Measurements from ENCODE around the gene CELA2A. TPM values are rescaled to one million over a fixed set of nuclear protein-coding genes. Genes with fewer than 3 reads are reported as not detected.

The CELA2A gene
- total and polyA plus RNA-seq, 7 experiments from 2014 or later = not detected

- H3K27me3 Mint-ChIP-seq = peaks cover 0 to 26% (median 0%) of the 10 kb centered on the region in 5 donors
- peak overlapping the region; percentile 94 for H3K27ac ChIP-seq (ENCODE audit: low read depth, low read length)
- H3K9me3 ChIP-seq (ENCODE audit: control insufficient read depth in 2 of 3, low read length in 3 of 3) = no peaks in the 10 kb centered on the region
- no peak for DNase-seq
- CTCF ChIA-PET = interaction anchor here (1.3 kb wide), 1 partner anchor 87 kb away, joined by 3 read pairs; no protein-coding TSS in a partner anchor
- H3K27me3 ChIP-seq (ENCODE audit: control insufficient read depth in 2 of 2, insufficient read depth in 2 of 2, low read length in 2 of 2) = no peaks in the 10 kb centered on the region
- peak overlapping the region; percentile 77 for H3K4me3 ChIP-seq (ENCODE audit: low read length)
- ATAC-seq = no peak
- peaks cover 0 to 10% (median 0%) of the 10 kb centered on the region in 3 experiments for H3K36me3 ChIP-seq (ENCODE audit: control insufficient read depth in 2 of 3, insufficient read depth in 3 of 3, low read length in 3 of 3)
- peaks cover 23 to 70% of the 10 kb centered on the region in 2 donors for H3K4me1 ChIP-seq (ENCODE audit: control insufficient read depth in 2 of 2, insufficient read depth in 2 of 2, low read length in 2 of 2)
- H3K4me1 Mint-ChIP-seq = peaks cover 6 to 61% (median 41%) of the 10 kb centered on the region in 7 donors
- no peaks in the 10 kb centered on the region for H3K9me3 Mint-ChIP-seq
- H3K4me3 Mint-ChIP-seq = peak overlapping the region; percentile 87 to 99 (median 92)
- POLR2A ChIA-PET = interaction anchor here (0.9 kb wide), 1 partner anchor 10 kb away, joined by 3 read pairs; no protein-coding TSS in a partner anchor
- intact Hi-C loops (cut with micrococcal nuclease) = loop anchor here in 1 of 2 donors (1.0 kb wide), 1 partner anchor 113 kb away; the partner anchor contains the start of gene CASP9
- peak overlapping the region; percentile 55 to 97 (median 92) for H3K27ac Mint-ChIP-seq
- H3K36me3 Mint-ChIP-seq = peaks cover 0 to 24% (median 0%) of the 10 kb centered on the region in 5 donors
These were observed 45.7 kb upstream of the CELA2A start for GRCh38 chr1:15410884-15411245.

GRCh38 chr1:15411593-15412137 is 44.9 kb upstream of the CELA2A start:
- H3K4me1 Mint-ChIP-seq = peaks cover 13 to 68% (median 49%) of the 10 kb centered on the region in 7 donors
- peaks cover 0 to 26% (median 0%) of the 10 kb centered on the region in 5 donors for H3K36me3 Mint-ChIP-seq
- no peaks in the 10 kb centered on the region for H3K27me3 ChIP-seq (ENCODE audit: control insufficient read depth in 2 of 2, insufficient read depth in 2 of 2, low read length in 2 of 2)
- DNase-seq (peak in 4 of 9 donors; percentile 17 to 42 (median 20)), ATAC-seq (peak; percentile 38)
- peak overlapping the region; percentile 94 for H3K27ac ChIP-seq (ENCODE audit: low read depth, low read length)
- peaks cover 0 to 22% (median 0%) of the 10 kb centered on the region in 5 donors for H3K27me3 Mint-ChIP-seq
- H3K4me3 Mint-ChIP-seq = peak overlapping the region; percentile 72 to 99 (median 92)
- intact Hi-C loops (cut with micrococcal nuclease) = no loop called here
- no peaks in the 10 kb centered on the region for H3K9me3 ChIP-seq (ENCODE audit: control insufficient read depth in 2 of 3, low read length in 3 of 3)
- POLR2A ChIA-PET = interaction anchor here (0.6 to 0.7 kb wide), 2 partner anchors 160 to 422 kb away, joined by 3 read pairs; no protein-coding TSS in a partner anchor
- no peaks in the 10 kb centered on the region for H3K9me3 Mint-ChIP-seq
- peak overlapping the region; percentile 21 to 95 (median 78) for H3K27ac Mint-ChIP-seq
- CTCF ChIA-PET = interaction anchor here (1.3 kb wide), 1 partner anchor 88 kb away, joined by 3 read pairs; no protein-coding TSS in a partner anchor
- peak overlapping the region; percentile 77 for H3K4me3 ChIP-seq (ENCODE audit: low read length)
- H3K36me3 ChIP-seq (ENCODE audit: control insufficient read depth in 2 of 3, insufficient read depth in 3 of 3, low read length in 3 of 3) = peaks cover 0 to 10% (median 0%) of the 10 kb centered on the region in 3 experiments
- H3K4me1 ChIP-seq (ENCODE audit: control insufficient read depth in 2 of 2, insufficient read depth in 2 of 2, low read length in 2 of 2) = peaks cover 31 to 74% of the 10 kb centered on the region in 2 donors

- ChIA-PET CTCF (interaction anchor here (0.5 kb wide), 1 partner anchor 1882 kb away, joined by 3 read pairs; no protein-coding TSS in a partner anchor), POLR2A (interaction anchor here (0.7 to 0.9 kb wide), 2 partner anchors 14 to 421 kb away, joined by 3 to 4 read pairs; no protein-coding TSS in a partner anchor)
- H3K27ac ChIP-seq (ENCODE audit: low read depth, low read length) = no peak overlapping the region
- peak overlapping the region; percentile 77 for H3K4me3 ChIP-seq (ENCODE audit: low read length)
- H3K9me3 ChIP-seq (ENCODE audit: control insufficient read depth in 2 of 3, low read length in 3 of 3) = no peaks in the 10 kb centered on the region
- H3K4me1 ChIP-seq (ENCODE audit: control insufficient read depth in 2 of 2, insufficient read depth in 2 of 2, low read length in 2 of 2) = peaks cover 37 to 75% of the 10 kb centered on the region in 2 donors
- peak; percentile 31 for ATAC-seq
- Mint-ChIP-seq H3K9me3 (no peaks in the 10 kb centered on the region), H3K27me3 (peaks cover 0 to 16% (median 0%) of the 10 kb centered on the region in 5 donors), H3K4me1 (peaks cover 18 to 68% (median 55%) of the 10 kb centered on the region in 7 donors), H3K4me3 (peak overlapping the region; percentile 72 to 99 (median 92)), H3K36me3 (peaks cover 0 to 26% (median 0%) of the 10 kb centered on the region in 5 donors), H3K27ac (peak overlapping the region in 7 of 9 donors; percentile 38 to 95 (median 73))
- intact Hi-C loops (cut with micrococcal nuclease) = no loop called here
- H3K27me3 ChIP-seq (ENCODE audit: control insufficient read depth in 2 of 2, insufficient read depth in 2 of 2, low read length in 2 of 2) = no peaks in the 10 kb centered on the region
- peaks cover 0 to 10% (median 0%) of the 10 kb centered on the region in 3 experiments for H3K36me3 ChIP-seq (ENCODE audit: control insufficient read depth in 2 of 3, insufficient read depth in 3 of 3, low read length in 3 of 3)
- DNase-seq = no peak
These were observed 44.2 kb upstream of the CELA2A start for GRCh38 chr1:15412175-15412800.

- CTCF ChIA-PET = no interaction called here
- POLR2A ChIA-PET = interaction anchor here (0.9 kb wide), 1 partner anchor 13 kb away, joined by 4 read pairs; no protein-coding TSS in a partner anchor
- intact Hi-C loops (cut with micrococcal nuclease) = no loop called here
These were observed 43.7 kb upstream of the CELA2A start for GRCh38 chr1:15412843-15413242.

GRCh38 chr1:15413563-15414444 is 42.7 kb upstream of the CELA2A start:
- H3K9me3 Mint-ChIP-seq = no peaks in the 10 kb centered on the region
- CTCF ChIA-PET = no interaction called here
- DNase-seq = no peak
- H3K36me3 ChIP-seq (ENCODE audit: control insufficient read depth in 2 of 3, insufficient read depth in 3 of 3, low read length in 3 of 3) = peaks cover 0 to 10% (median 0%) of the 10 kb centered on the region in 3 experiments
- ATAC-seq = no peak
- H3K4me3 ChIP-seq (ENCODE audit: low read length) = no peak overlapping the region
- POLR2A ChIA-PET = no interaction called here
- H3K27ac Mint-ChIP-seq = peak overlapping the region in 5 of 9 donors; percentile 23 to 88 (median 46)
- H3K4me1 ChIP-seq (ENCODE audit: control insufficient read depth in 2 of 2, insufficient read depth in 2 of 2, low read length in 2 of 2) = peaks cover 40 to 66% of the 10 kb centered on the region in 2 donors
- H3K4me3 Mint-ChIP-seq = peak overlapping the region in 4 of 10 donors; percentile 11 to 56 (median 50)
- intact Hi-C loops (cut with micrococcal nuclease) = no loop called here
- no peaks in the 10 kb centered on the region for H3K9me3 ChIP-seq (ENCODE audit: control insufficient read depth in 2 of 3, low read length in 3 of 3)
- no peaks in the 10 kb centered on the region for H3K27me3 ChIP-seq (ENCODE audit: control insufficient read depth in 2 of 2, insufficient read depth in 2 of 2, low read length in 2 of 2)
- H3K4me1 Mint-ChIP-seq = peaks cover 22 to 74% (median 64%) of the 10 kb centered on the region in 7 donors
- H3K27ac ChIP-seq (ENCODE audit: low read depth, low read length) = no peak overlapping the region
- H3K36me3 Mint-ChIP-seq = peaks cover 0 to 33% (median 0%) of the 10 kb centered on the region in 5 donors
- H3K27me3 Mint-ChIP-seq = peaks cover 0 to 5% (median 0%) of the 10 kb centered on the region in 5 donors

More at GRCh38 chr1:15412843-15413242, 43.7 kb upstream of the CELA2A start:
- Mint-ChIP-seq H3K27me3 (peaks cover 0 to 11% (median 0%) of the 10 kb centered on the region in 5 donors), H3K27ac (peak overlapping the region in 5 of 9 donors; percentile 41 to 95 (median 73)), H3K4me3 (peak overlapping the region in 7 of 10 donors; percentile 87 to 99 (median 92)), H3K4me1 (peaks cover 22 to 72% (median 60%) of the 10 kb centered on the region in 7 donors), H3K9me3 (no peaks in the 10 kb centered on the region), H3K36me3 (peaks cover 0 to 28% (median 0%) of the 10 kb centered on the region in 5 donors)
- no peak for ATAC-seq
- H3K9me3 ChIP-seq (ENCODE audit: control insufficient read depth in 2 of 3, low read length in 3 of 3) = no peaks in the 10 kb centered on the region
- peaks cover 40 to 75% of the 10 kb centered on the region in 2 donors for H3K4me1 ChIP-seq (ENCODE audit: control insufficient read depth in 2 of 2, insufficient read depth in 2 of 2, low read length in 2 of 2)
- no peak for DNase-seq
- no peak overlapping the region for H3K27ac ChIP-seq (ENCODE audit: low read depth, low read length)
- H3K4me3 ChIP-seq (ENCODE audit: low read length) = no peak overlapping the region
- peaks cover 0 to 10% (median 0%) of the 10 kb centered on the region in 3 experiments for H3K36me3 ChIP-seq (ENCODE audit: control insufficient read depth in 2 of 3, insufficient read depth in 3 of 3, low read length in 3 of 3)
- no peaks in the 10 kb centered on the region for H3K27me3 ChIP-seq (ENCODE audit: control insufficient read depth in 2 of 2, insufficient read depth in 2 of 2, low read length in 2 of 2)

Data from naive thymus-derived CD4-positive, alpha-beta T cell (primary cell).